Stimulated activated CD4-positive, alpha-beta T cell treated with anti-CD3 and anti-CD28 coated beads, Interleukin-15, amount 100 ng/mL, for 24 hours (primary cell): Measurements from ENCODE around the gene LYL1.

ENCODE experiments used
- DNase-seq: peaks from one replicate; pipeline ENCODE4 v3.0.0-alpha.2; 2020

LYL1 gene

GRCh38 chr19:13102666-13103580 lies at the start of gene LYL1:
LYL1 (minus strand) TSS chr19:13102858; CDS start chr19:13101171, 1,687 bp downstream.
- peak; percentile 64 for DNase-seq

GRCh38 chr19:13151605-13152355 lies 49.1 kb upstream of the LYL1 start:
- peak; percentile 96 for DNase-seq

GRCh38 chr19:13150931-13151604 lies 48.4 kb upstream of the LYL1 start:
- peak; percentile 53 for DNase-seq

- DNase-seq: peak; percentile 95
Measured at GRCh38 chr19:13150187-13150930, 47.7 kb upstream of the LYL1 start, which contains the start of the genes IER2 and STX10. IER2 (plus strand) TSS chr19:13150411; CDS start chr19:13153187, 2,776 bp downstream. STX10 (minus strand) TSS chr19:13150375; CDS start chr19:13150173, 202 bp downstream.

- peak; percentile 64 for DNase-seq
Measured at GRCh38 chr19:13149628-13150186, 47.0 kb upstream of the LYL1 start.

- DNase-seq: peak; percentile 33
Measured at GRCh38 chr19:13149173-13149627, 46.5 kb upstream of the LYL1 start.

- DNase-seq: no peak
Measured at GRCh38 chr19:13146763-13147563, 44.3 kb upstream of the LYL1 start.

GRCh38 chr19:13139633-13140311 lies 37.1 kb upstream of the LYL1 start:
- no peak for DNase-seq

GRCh38 chr19:13138916-13139198 lies 36.2 kb upstream of the LYL1 start:
- DNase-seq: no peak

- no peak for DNase-seq
Measured at GRCh38 chr19:13138171-13138915, 35.7 kb upstream of the LYL1 start.

- DNase-seq: no peak
Measured at GRCh38 chr19:13137290-13137794, 34.7 kb upstream of the LYL1 start.

- no peak for DNase-seq
Measured at GRCh38 chr19:13135068-13136062, 32.7 kb upstream of the LYL1 start.

- no peak for DNase-seq
Measured at GRCh38 chr19:13134626-13135025, 32.0 kb upstream of the LYL1 start.

GRCh38 chr19:13133241-13133870 lies 30.7 kb upstream of the LYL1 start:
- no peak for DNase-seq

GRCh38 chr19:13132471-13133180 lies 30.0 kb upstream of the LYL1 start:
- peak; percentile 83 for DNase-seq

GRCh38 chr19:13130886-13131490 lies 28.3 kb upstream of the LYL1 start:
- DNase-seq: no peak

- DNase-seq: no peak
Measured at GRCh38 chr19:13129384-13129783, 26.7 kb upstream of the LYL1 start.
